GM06990 (cell line): ENCODE results near the gene ADIPOR1.

Experiments
- DNase-seq: peaks from one replicate; pipeline ENCODE4 v3.0.0-alpha.2; 2011; ENCODE audit not compliant: insufficient read length; ENCODE audit errors: extremely low read depth
- H3K27me3 ChIP-seq: replicated peaks from 2 replicates; pipeline ENCODE4 v1.6.0; 2011; ENCODE audit warnings: low read length; ENCODE audit not compliant: control insufficient read depth, insufficient read depth
- H3K36me3 ChIP-seq: 2 replicates; pipeline ENCODE4 v1.5.1; 2011; ENCODE audit warnings: low read length; ENCODE audit not compliant: control insufficient read depth, insufficient read depth
- H3K4me3 ChIP-seq: replicated peaks from 2 replicates; pipeline ENCODE4 v1.5.1; 2011; ENCODE audit warnings: low read depth, mild to moderate bottlenecking, control low read depth, low read length
- TF ChIP-seq, protein P1 (sequence below): IDR thresholded peaks from 2 replicates; pipeline ENCODE4 v1.5.1; 2011; ENCODE audit warnings: low read length, control low read depth, mild to moderate bottlenecking, inconsistent platforms; ENCODE audit not compliant: insufficient read depth, poor library complexity, severe bottlenecking

The ADIPOR1 gene

DNA sequence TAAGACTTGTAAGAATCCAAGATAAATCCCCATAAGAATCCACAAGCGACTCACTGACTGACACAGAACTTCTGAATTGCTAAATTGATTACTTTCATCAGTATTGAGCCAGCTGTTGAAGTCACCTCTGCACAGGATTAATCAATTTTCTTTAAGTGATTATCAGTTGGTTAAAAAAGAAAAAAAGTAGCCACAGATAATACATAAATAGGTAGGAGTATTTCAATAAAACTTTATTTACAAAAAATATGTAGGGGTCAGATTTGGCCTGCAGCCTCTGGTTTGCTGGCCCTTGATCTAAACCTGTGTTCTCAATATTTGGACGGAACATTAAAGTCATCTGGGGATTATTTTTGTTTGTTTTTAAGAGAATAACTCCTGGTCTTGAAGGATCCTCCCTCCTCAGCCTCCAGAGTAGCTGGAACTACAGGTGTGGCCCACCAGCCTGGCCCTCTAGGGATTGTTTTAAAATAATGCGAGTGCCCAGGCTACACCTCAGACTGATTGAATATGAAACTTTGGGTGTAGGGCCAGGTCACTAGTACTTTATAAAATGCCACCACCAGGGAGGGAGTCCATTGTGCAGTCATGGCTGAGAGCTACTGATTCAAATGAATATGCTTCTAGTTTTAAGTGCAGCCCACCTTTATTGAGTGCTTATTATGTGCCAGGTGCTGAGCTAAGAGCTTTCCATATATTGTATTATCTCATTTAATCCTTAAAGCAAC is 42.3 kb upstream of the ADIPOR1 start:
- Histone ChIP-seq H3K27me3 (no peaks in the 10 kb centered on the region), H3K36me3 (no peaks in the 10 kb centered on the region), H3K4me3 (no peak overlapping the region)
- DNase-seq: no peak
- TF ChIP-seq, protein P1, sequence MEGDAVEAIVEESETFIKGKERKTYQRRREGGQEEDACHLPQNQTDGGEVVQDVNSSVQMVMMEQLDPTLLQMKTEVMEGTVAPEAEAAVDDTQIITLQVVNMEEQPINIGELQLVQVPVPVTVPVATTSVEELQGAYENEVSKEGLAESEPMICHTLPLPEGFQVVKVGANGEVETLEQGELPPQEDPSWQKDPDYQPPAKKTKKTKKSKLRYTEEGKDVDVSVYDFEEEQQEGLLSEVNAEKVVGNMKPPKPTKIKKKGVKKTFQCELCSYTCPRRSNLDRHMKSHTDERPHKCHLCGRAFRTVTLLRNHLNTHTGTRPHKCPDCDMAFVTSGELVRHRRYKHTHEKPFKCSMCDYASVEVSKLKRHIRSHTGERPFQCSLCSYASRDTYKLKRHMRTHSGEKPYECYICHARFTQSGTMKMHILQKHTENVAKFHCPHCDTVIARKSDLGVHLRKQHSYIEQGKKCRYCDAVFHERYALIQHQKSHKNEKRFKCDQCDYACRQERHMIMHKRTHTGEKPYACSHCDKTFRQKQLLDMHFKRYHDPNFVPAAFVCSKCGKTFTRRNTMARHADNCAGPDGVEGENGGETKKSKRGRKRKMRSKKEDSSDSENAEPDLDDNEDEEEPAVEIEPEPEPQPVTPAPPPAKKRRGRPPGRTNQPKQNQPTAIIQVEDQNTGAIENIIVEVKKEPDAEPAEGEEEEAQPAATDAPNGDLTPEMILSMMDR: no peak

DNA sequence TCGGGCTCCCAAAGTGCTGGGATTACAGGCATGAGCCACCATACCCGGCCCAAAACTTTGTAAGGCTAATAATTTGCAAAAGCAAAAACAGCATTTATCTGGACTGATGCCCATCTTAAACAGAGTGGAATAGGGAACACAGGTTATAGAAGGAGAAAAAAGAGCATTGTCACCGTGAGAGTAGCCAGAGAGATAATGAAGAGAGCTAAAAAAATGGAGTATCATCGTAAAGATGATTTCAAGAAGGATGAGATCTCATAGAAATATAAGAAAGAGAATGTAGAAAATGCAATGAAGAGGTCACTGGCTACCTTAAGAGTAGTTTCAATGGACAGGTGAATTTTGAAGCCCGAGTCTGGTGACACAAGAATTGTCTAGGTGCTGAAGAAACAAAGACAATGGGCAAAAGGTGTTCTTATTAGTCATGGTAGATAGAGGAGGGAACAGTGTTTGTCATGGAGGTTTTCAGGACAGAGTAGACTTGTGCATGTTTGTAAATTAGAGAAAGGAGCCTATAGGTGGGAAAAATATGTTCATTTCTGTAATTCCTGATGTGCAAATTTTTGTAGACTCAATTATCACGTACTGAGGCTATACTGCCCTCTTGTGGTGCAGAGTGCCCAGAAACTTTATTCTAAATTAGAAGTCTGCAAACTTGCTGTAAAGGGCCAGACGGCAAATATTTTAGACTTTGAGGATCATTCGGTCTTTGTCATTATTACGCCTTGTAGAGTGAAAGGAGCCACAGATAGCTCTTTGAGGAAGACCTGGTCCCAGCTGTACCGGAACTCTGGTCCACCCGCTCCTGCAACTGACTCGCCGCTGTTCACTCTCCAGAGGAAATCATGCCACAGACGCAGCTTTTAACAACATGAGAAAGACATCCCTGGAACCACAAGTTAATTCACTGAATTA is 41.0 kb upstream of the ADIPOR1 start:
- TF ChIP-seq, protein P1: peak; percentile 75
- H3K4me3 ChIP-seq: no peak overlapping the region
- H3K27me3 ChIP-seq: no peaks in the 10 kb centered on the region
- peak; percentile 55 for DNase-seq
- no peaks in the 10 kb centered on the region for H3K36me3 ChIP-seq

DNA sequence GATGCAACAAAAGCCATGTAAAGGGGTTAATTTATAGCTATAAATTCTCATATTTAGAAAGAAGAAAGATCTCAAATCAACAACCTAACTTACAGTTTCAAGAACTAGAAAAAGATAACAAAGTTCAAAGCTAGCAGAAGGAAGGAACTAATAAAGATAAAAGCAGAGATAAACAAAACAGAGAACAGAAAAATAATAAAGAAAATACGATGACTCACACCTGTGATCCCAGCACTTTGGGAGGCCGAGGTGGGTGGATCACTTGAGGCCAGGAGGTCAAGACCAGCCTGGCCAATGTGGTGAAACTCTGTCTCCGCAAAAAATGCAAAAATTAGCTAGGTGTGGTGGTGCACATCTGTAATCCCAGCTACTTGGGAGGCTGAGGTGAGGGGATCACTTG is 36.6 kb upstream of the ADIPOR1 start:
- Histone ChIP-seq H3K36me3 (no peaks in the 10 kb centered on the region), H3K4me3 (no peak overlapping the region), H3K27me3 (no peaks in the 10 kb centered on the region)
- DNase-seq: no peak
- TF ChIP-seq, protein P1: no peak

DNA sequence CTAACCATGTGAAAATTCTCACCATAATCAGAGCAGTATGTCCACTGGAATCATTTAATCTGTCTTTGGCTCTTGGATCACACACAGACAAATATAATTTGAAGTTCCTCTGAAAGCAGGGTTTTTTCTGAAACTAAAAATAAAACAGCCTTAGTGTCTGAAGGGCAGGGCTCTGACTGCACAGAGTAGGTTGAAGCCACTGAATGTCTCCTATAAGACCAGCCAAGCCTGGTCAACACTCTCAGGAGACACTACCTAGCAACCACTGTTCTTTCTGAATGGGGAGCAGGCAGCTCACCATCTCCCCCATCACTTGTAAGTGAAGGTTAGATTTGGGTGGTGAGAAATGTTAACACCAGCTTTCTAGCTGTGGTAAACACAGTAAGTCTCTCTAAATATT is 33.0 kb upstream of the ADIPOR1 start:
- H3K4me3 ChIP-seq: no peak overlapping the region
- TF ChIP-seq, protein P1: no peak
- no peaks in the 10 kb centered on the region for H3K27me3 ChIP-seq
- H3K36me3 ChIP-seq: no peaks in the 10 kb centered on the region
- no peak for DNase-seq

DNA sequence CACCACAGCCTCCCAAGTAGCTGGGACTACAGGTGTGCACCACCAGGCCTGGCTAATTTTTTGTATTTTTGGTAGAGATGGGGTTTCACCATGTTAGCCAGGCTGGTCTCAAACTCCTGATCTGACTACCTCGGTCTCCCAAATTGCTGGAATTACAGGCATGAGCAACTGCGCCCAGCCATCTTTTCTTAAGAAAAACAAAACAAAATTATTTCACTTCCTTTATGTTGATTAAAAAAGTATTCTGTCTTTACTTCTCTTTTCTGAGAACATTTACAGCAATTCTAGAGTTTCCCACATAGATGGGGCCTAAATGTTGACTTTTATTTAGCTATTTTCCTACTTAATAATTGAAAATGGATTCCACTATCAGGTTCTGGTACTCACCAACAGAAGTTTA is 31.8 kb upstream of the ADIPOR1 start:
- no peak overlapping the region for H3K4me3 ChIP-seq
- no peak for DNase-seq
- no peaks in the 10 kb centered on the region for H3K27me3 ChIP-seq
- H3K36me3 ChIP-seq: no peaks in the 10 kb centered on the region
- TF ChIP-seq, protein P1: no peak
